Measurements from ENCODE around the gene PRICKLE4. TPM values are rescaled to one million over a fixed set of nuclear protein-coding genes. Genes with fewer than 3 reads are reported as not detected.

Gene PRICKLE4
- total and polyA plus RNA-seq, 2 of the 8 experiments (the other 6 are each of a cell fraction or from before 2014, with no cell fraction given): 0.32 to 1.4 TPM

DNA sequence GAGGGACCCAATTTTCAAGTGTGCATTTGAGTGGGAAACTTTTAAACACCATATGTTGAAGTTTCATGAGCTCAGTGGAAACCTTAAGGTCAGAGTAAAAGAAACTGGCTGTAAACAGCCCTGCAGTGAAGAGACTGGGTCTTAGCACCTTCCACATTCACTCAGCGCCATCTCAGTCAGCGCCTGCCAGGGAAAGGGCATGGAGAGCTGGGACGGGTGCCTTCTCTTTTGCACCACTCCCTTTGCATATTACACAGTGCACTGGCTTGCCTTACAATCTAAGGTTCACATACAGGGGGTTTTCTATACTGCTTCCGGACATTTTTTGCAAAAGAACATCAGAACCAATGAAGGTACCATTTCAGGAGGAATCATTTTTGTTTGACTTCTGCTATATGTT, 11.4 kb downstream of the PRICKLE4 start (continued):
- TF ChIP-seq, protein P1, sequence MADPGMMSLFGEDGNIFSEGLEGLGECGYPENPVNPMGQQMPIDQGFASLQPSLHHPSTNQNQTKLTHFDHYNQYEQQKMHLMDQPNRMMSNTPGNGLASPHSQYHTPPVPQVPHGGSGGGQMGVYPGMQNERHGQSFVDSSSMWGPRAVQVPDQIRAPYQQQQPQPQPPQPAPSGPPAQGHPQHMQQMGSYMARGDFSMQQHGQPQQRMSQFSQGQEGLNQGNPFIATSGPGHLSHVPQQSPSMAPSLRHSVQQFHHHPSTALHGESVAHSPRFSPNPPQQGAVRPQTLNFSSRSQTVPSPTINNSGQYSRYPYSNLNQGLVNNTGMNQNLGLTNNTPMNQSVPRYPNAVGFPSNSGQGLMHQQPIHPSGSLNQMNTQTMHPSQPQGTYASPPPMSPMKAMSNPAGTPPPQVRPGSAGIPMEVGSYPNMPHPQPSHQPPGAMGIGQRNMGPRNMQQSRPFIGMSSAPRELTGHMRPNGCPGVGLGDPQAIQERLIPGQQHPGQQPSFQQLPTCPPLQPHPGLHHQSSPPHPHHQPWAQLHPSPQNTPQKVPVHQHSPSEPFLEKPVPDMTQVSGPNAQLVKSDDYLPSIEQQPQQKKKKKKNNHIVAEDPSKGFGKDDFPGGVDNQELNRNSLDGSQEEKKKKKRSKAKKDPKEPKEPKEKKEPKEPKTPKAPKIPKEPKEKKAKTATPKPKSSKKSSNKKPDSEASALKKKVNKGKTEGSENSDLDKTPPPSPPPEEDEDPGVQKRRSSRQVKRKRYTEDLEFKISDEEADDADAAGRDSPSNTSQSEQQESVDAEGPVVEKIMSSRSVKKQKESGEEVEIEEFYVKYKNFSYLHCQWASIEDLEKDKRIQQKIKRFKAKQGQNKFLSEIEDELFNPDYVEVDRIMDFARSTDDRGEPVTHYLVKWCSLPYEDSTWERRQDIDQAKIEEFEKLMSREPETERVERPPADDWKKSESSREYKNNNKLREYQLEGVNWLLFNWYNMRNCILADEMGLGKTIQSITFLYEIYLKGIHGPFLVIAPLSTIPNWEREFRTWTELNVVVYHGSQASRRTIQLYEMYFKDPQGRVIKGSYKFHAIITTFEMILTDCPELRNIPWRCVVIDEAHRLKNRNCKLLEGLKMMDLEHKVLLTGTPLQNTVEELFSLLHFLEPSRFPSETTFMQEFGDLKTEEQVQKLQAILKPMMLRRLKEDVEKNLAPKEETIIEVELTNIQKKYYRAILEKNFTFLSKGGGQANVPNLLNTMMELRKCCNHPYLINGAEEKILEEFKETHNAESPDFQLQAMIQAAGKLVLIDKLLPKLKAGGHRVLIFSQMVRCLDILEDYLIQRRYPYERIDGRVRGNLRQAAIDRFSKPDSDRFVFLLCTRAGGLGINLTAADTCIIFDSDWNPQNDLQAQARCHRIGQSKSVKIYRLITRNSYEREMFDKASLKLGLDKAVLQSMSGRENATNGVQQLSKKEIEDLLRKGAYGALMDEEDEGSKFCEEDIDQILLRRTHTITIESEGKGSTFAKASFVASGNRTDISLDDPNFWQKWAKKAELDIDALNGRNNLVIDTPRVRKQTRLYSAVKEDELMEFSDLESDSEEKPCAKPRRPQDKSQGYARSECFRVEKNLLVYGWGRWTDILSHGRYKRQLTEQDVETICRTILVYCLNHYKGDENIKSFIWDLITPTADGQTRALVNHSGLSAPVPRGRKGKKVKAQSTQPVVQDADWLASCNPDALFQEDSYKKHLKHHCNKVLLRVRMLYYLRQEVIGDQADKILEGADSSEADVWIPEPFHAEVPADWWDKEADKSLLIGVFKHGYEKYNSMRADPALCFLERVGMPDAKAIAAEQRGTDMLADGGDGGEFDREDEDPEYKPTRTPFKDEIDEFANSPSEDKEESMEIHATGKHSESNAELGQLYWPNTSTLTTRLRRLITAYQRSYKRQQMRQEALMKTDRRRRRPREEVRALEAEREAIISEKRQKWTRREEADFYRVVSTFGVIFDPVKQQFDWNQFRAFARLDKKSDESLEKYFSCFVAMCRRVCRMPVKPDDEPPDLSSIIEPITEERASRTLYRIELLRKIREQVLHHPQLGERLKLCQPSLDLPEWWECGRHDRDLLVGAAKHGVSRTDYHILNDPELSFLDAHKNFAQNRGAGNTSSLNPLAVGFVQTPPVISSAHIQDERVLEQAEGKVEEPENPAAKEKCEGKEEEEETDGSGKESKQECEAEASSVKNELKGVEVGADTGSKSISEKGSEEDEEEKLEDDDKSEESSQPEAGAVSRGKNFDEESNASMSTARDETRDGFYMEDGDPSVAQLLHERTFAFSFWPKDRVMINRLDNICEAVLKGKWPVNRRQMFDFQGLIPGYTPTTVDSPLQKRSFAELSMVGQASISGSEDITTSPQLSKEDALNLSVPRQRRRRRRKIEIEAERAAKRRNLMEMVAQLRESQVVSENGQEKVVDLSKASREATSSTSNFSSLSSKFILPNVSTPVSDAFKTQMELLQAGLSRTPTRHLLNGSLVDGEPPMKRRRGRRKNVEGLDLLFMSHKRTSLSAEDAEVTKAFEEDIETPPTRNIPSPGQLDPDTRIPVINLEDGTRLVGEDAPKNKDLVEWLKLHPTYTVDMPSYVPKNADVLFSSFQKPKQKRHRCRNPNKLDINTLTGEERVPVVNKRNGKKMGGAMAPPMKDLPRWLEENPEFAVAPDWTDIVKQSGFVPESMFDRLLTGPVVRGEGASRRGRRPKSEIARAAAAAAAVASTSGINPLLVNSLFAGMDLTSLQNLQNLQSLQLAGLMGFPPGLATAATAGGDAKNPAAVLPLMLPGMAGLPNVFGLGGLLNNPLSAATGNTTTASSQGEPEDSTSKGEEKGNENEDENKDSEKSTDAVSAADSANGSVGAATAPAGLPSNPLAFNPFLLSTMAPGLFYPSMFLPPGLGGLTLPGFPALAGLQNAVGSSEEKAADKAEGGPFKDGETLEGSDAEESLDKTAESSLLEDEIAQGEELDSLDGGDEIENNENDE (IDR thresholded peaks at IDR 0.05; ENCODE audit: insufficient replicate concordance, low read length): no peak
- TF ChIP-seq FOSL1 (IDR thresholded peaks at IDR 0.05; ENCODE audit: insufficient read depth, low read depth, low read length): no peak
